ENCODE measurements around the gene PLCL1.

PLCL1 gene

GRCh38 chr2:197852108-197852507, 47.7 kb downstream of the PLCL1 start:
- peak in 51 of 56 donors; percentile 12 to 86 (median 61) for DNase-seq

- DNase-seq, result no peak
Observed at GRCh38 chr2:197853549-197853948, 49.2 kb downstream of the PLCL1 start.

- DNase-seq, result no peak
Observed at GRCh38 chr2:197857476-197858107, 53.2 kb downstream of the PLCL1 start.

- DNase-seq, result no peak
Observed at GRCh38 chr2:197858607-197859140, 54.3 kb downstream of the PLCL1 start.

- DNase-seq, result no peak
Observed at GRCh38 chr2:197862246-197862955, 58.0 kb downstream of the PLCL1 start.

GRCh38 chr2:197863744-197864143, 59.4 kb downstream of the PLCL1 start:
- no peak for DNase-seq

- no peak for DNase-seq
Observed at GRCh38 chr2:197866455-197866854, 62.1 kb downstream of the PLCL1 start.

GRCh38 chr2:197867033-197867432, 62.6 kb downstream of the PLCL1 start:
- no peak for DNase-seq

- no peak for DNase-seq
Observed at GRCh38 chr2:197867624-197868023, 63.2 kb downstream of the PLCL1 start.

- DNase-seq, result no peak
Observed at GRCh38 chr2:197868206-197868605, 63.8 kb downstream of the PLCL1 start.

GRCh38 chr2:197869041-197869440, 64.6 kb downstream of the PLCL1 start:
- no peak for DNase-seq

- no peak for DNase-seq
Observed at GRCh38 chr2:197869501-197870111, 65.2 kb downstream of the PLCL1 start.

GRCh38 chr2:197870137-197870536, 65.7 kb downstream of the PLCL1 start:
- no peak for DNase-seq

- no peak for DNase-seq
Observed at GRCh38 chr2:197871780-197872456, 67.5 kb downstream of the PLCL1 start.

GRCh38 chr2:197873293-197873701, 68.9 kb downstream of the PLCL1 start:
- peak in 13 of 56 donors; percentile 1 to 65 (median 10) for DNase-seq

GRCh38 chr2:197875763-197876162, 71.4 kb downstream of the PLCL1 start:
- DNase-seq, result no peak

- DNase-seq, result no peak
Observed at GRCh38 chr2:197876524-197876923, 72.1 kb downstream of the PLCL1 start.

- DNase-seq, result no peak
Observed at GRCh38 chr2:197877038-197877437, 72.6 kb downstream of the PLCL1 start.

- DNase-seq, result no peak
Observed at GRCh38 chr2:197878792-197879191, 74.4 kb downstream of the PLCL1 start.

GRCh38 chr2:197879812-197880408, 75.5 kb downstream of the PLCL1 start:
- DNase-seq, result no peak

- DNase-seq, result no peak
Observed at GRCh38 chr2:197883354-197884032, 79.1 kb downstream of the PLCL1 start.
